ENCODE measurements around the gene ITPR2. TPM values are rescaled to one million over a fixed set of nuclear protein-coding genes. Genes with fewer than 3 reads are reported as not detected.

ITPR2 gene
- total and polyA plus RNA-seq, 4 donors = 1.5 to 84.8 (median 21.8) TPM

DNA sequence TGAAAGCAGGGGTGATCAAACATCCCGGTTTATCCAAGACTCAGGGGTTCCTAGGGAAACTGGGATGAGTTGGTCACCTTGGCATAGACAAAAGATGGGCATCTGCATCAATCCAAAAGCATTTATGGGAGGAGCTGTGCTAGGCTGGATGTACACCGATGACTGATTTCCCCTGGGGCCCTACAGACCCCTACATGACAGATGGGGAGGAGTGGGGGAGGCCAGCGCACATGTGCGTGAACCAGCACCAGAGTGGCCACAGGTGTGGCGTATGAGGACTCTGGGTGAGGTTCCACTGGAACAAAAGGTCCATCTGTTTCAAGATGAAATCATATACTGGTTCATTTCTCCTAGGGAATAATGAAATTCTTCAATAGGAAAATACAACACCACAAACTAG, 210.4 kb downstream of the ITPR2 start:
- DNase-seq (no peak), ATAC-seq (ENCODE audit: low FRiP score) (no peak)
- WGBS, 2 donors = 92 to 93% methylated on average over 5 of the region's 5 CpGs
- Histone ChIP-seq H3K4me3 (ENCODE audit: low read length in 2 of 2) (no peak overlapping the region), H3K27ac (ENCODE audit: low read depth in 1 of 2, low read length in 2 of 2) (no peak overlapping the region), H3K27me3 (ENCODE audit: control insufficient read depth in 1 of 2, insufficient read depth in 2 of 2, low read length in 1 of 2) (no peaks in the 10 kb centered on the region), H3K4me1 (ENCODE audit: control insufficient read depth in 1 of 2, insufficient read depth in 2 of 2, low read length in 2 of 2) (no peaks in the 10 kb centered on the region), H3K9me3 (ENCODE audit: control insufficient read depth, low read length) (no peaks in the 10 kb centered on the region), H3K36me3 (ENCODE audit: control insufficient read depth in 1 of 2, insufficient read depth in 2 of 2, low read length in 1 of 2) (peaks cover 0 to 5% of the 10 kb centered on the region in 2 donors)
- intact Hi-C loops (cut with DNase I) = loop anchor here in 1 of 2 donors (10.0 kb wide), 1 partner anchor 252 kb away; no protein-coding TSS in a partner anchor

DNA sequence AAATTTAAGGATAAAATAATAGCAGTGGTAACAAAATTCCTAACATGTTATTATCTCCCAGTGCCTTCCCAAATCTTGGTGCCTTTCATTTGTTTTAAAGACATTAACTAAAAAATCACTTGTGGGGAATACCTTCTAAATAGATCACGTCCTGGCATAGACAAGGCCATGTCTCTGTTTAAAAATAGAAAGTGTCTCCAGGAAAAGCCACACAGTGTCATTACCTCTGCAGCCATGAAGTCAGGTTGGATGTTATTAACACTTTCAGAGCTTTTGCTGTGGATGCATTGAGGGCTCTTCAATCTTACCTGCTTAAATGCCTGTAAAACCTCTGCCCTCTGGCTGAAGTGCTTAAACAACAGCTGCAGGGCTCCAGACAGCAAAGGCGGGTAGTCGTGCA, 211.1 kb downstream of the ITPR2 start:
- H3K27ac ChIP-seq (ENCODE audit: low read depth in 1 of 2, low read length in 2 of 2) = no peak overlapping the region
- DNase-seq = no peak
- 89 to 93% methylated on average over 3 of the region's 3 CpGs for WGBS, 2 donors
- intact Hi-C loops (cut with DNase I) = loop anchor here in 1 of 2 donors (10.0 kb wide), 1 partner anchor 253 kb away; no protein-coding TSS in a partner anchor
- ATAC-seq (ENCODE audit: low FRiP score) = no peak
- no peaks in the 10 kb centered on the region for H3K27me3 ChIP-seq (ENCODE audit: control insufficient read depth in 1 of 2, insufficient read depth in 2 of 2, low read length in 1 of 2)
- no peak overlapping the region for H3K4me3 ChIP-seq (ENCODE audit: low read length in 2 of 2)
- peaks cover 0 to 5% of the 10 kb centered on the region in 2 donors for H3K36me3 ChIP-seq (ENCODE audit: control insufficient read depth in 1 of 2, insufficient read depth in 2 of 2, low read length in 1 of 2)
- no peaks in the 10 kb centered on the region for H3K9me3 ChIP-seq (ENCODE audit: control insufficient read depth, low read length)
- H3K4me1 ChIP-seq (ENCODE audit: control insufficient read depth in 1 of 2, insufficient read depth in 2 of 2, low read length in 2 of 2) = no peaks in the 10 kb centered on the region

DNA sequence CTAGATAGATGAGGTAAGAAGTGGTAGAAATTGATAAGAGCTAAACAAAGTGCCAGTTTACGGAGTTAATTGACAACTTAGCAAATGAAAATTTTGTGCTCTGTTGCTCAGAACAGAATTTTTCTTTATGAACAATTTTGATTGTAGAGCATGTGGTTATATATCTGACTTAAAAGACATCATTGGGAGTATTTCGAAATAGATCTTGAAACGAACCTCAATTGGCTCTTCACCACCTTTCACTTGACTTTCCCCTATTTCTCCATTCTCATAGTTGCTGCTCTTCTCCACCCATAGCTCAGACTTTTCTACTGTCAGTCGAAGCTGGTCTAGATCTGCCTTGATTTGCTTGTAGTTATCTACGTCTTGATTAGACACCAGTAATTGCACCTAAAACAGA, 212.1 kb downstream of the ITPR2 start:
- no peak overlapping the region for H3K4me3 ChIP-seq (ENCODE audit: low read length in 2 of 2)
- no peaks in the 10 kb centered on the region for H3K9me3 ChIP-seq (ENCODE audit: control insufficient read depth, low read length)
- WGBS, 2 donors = 92 to 94% methylated on average over 5 of the region's 5 CpGs
- DNase-seq (no peak), ATAC-seq (ENCODE audit: low FRiP score) (no peak)
- no peak overlapping the region for H3K27ac ChIP-seq (ENCODE audit: low read depth in 1 of 2, low read length in 2 of 2)
- peaks cover 0 to 2% of the 10 kb centered on the region in 2 donors for H3K36me3 ChIP-seq (ENCODE audit: control insufficient read depth in 1 of 2, insufficient read depth in 2 of 2, low read length in 1 of 2)
- H3K27me3 ChIP-seq (ENCODE audit: control insufficient read depth in 1 of 2, insufficient read depth in 2 of 2, low read length in 1 of 2) = no peaks in the 10 kb centered on the region
- no peaks in the 10 kb centered on the region for H3K4me1 ChIP-seq (ENCODE audit: control insufficient read depth in 1 of 2, insufficient read depth in 2 of 2, low read length in 2 of 2)
- intact Hi-C loops (cut with DNase I) = loop anchor here in 1 of 2 donors (10.0 kb wide), 1 partner anchor 254 kb away; no protein-coding TSS in a partner anchor

DNA sequence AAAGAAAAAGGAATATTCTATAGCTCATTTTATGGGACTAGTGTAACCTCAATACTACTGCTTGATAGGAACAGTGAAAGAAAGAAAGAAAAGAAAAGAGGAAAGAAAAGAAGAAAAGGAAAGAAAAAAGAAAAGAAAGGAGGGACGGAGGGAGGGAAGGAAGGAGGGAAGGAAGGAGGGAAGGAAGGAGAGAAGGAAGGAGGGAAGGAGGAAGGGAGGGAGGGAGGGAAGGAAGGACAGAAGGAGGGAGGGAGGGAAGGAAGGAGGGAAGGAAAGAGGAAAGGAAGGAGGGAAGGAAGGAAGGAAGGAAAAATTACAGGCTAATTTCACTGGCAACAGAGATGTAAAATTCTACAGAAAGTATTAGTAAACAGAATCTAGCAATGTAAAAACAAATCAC, 215.5 kb downstream of the ITPR2 start:
- Histone ChIP-seq H3K4me3 (ENCODE audit: low read length in 2 of 2) (no peak overlapping the region), H3K9me3 (ENCODE audit: control insufficient read depth, low read length) (no peaks in the 10 kb centered on the region), H3K36me3 (ENCODE audit: control insufficient read depth in 1 of 2, insufficient read depth in 2 of 2, low read length in 1 of 2) (peaks cover 0 to 2% of the 10 kb centered on the region in 2 donors), H3K4me1 (ENCODE audit: control insufficient read depth in 1 of 2, insufficient read depth in 2 of 2, low read length in 2 of 2) (no peaks in the 10 kb centered on the region), H3K27me3 (ENCODE audit: control insufficient read depth in 1 of 2, insufficient read depth in 2 of 2, low read length in 1 of 2) (no peaks in the 10 kb centered on the region), H3K27ac (ENCODE audit: low read depth in 1 of 2, low read length in 2 of 2) (no peak overlapping the region)
- 92 to 97% methylated on average over 1 of the region's 1 CpG for WGBS, 2 donors
- ATAC-seq (ENCODE audit: low FRiP score) = no peak
- DNase-seq = no peak
- intact Hi-C loops (cut with DNase I) = no loop called here

DNA sequence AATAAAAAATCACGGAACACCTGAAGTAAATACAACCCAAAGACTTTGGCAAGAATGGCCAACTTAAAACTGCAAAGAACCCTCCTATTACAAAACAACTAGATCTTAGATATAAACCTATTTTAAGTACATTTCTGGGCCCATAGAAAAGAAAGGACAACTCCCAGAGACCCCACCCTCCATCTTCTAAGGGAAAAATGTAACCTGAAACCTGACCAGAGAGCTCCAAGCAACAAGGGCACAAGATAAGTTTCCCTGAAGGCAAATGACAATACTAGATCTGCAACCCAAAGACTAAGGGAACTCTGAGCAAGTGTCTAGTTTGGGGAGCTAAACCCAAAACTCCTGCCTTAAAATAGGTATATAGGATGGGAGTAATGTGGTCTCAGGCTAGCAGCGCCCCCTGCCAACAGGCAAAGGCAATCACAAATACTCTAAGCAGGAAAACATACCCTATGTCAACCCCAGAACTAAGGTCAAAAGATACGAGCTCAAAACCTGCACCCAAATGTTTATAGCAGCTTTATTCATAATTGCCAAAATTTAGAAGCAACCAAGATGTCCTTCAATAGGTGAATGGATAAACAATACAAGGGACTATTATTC, 218.9 kb downstream of the ITPR2 start:
- no peak for ATAC-seq (ENCODE audit: low FRiP score)
- no peak overlapping the region for H3K4me3 ChIP-seq (ENCODE audit: low read length in 2 of 2)
- H3K27ac ChIP-seq (ENCODE audit: low read depth in 1 of 2, low read length in 2 of 2) = no peak overlapping the region
- no peaks in the 10 kb centered on the region for H3K36me3 ChIP-seq (ENCODE audit: control insufficient read depth in 1 of 2, insufficient read depth in 2 of 2, low read length in 1 of 2)
- WGBS, 2 donors = 52 to 56% methylated on average over 3 of the region's 3 CpGs
- no peak for DNase-seq
- no peaks in the 10 kb centered on the region for H3K9me3 ChIP-seq (ENCODE audit: control insufficient read depth, low read length)
- H3K27me3 ChIP-seq (ENCODE audit: control insufficient read depth in 1 of 2, insufficient read depth in 2 of 2, low read length in 1 of 2) = no peaks in the 10 kb centered on the region
- intact Hi-C loops (cut with DNase I) = loop anchor here in 1 of 2 donors (5.0 kb wide), 1 partner anchor 497 kb away; no protein-coding TSS in a partner anchor
- no peaks in the 10 kb centered on the region for H3K4me1 ChIP-seq (ENCODE audit: control insufficient read depth in 1 of 2, insufficient read depth in 2 of 2, low read length in 2 of 2)

DNA sequence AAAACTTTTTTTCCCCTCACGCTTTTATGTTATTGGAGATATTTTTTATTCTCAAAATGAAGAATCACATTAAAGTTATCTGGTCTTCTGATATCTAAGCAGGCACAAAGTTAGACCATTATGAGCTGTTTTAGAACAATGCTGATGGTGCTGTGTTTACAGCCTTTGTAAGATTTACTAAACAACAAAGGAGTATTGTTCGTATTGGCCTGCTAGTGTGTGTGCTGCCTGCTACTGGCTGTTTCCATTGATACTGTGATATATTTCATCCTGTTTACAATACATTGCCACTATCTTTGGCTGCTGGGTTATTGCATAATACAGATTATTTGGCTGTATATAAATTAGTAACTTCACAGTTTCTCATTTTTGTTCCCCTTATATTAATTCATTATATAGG, 220.8 kb downstream of the ITPR2 start:
- Histone ChIP-seq H3K4me1 (ENCODE audit: control insufficient read depth in 1 of 2, insufficient read depth in 2 of 2, low read length in 2 of 2) (no peaks in the 10 kb centered on the region), H3K27me3 (ENCODE audit: control insufficient read depth in 1 of 2, insufficient read depth in 2 of 2, low read length in 1 of 2) (no peaks in the 10 kb centered on the region), H3K27ac (ENCODE audit: low read depth in 1 of 2, low read length in 2 of 2) (no peak overlapping the region), H3K9me3 (ENCODE audit: control insufficient read depth, low read length) (no peaks in the 10 kb centered on the region), H3K4me3 (ENCODE audit: low read length in 2 of 2) (no peak overlapping the region), H3K36me3 (ENCODE audit: control insufficient read depth in 1 of 2, insufficient read depth in 2 of 2, low read length in 1 of 2) (no peaks in the 10 kb centered on the region)
- ATAC-seq (ENCODE audit: low FRiP score) = no peak
- WGBS, 2 donors = 72 to 96% methylated on average over 2 of the region's 2 CpGs
- DNase-seq = no peak
- intact Hi-C loops (cut with DNase I) = loop anchor here in 1 of 2 donors (5.0 kb wide), 1 partner anchor 495 kb away; no protein-coding TSS in a partner anchor

DNA sequence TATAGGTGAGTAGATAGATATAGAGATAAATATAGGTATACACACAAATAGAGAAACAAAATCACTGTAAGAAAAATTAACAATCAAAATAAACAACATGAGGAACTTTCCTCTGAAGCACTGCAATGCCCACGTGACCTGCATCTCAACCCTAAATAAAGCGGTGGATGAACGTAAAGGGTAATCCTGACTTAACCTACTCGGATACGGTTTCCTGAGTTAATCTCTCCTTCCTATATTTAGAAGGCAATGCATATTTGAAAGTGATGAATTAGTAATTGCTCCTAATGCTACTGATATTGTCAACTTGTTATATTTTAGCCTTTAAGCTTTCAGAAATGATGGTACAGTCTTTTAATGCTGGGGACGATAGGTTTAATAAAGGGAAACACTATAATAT, 221.4 kb downstream of the ITPR2 start:
- DNase-seq (no peak), ATAC-seq (ENCODE audit: low FRiP score) (no peak)
- Histone ChIP-seq H3K4me1 (ENCODE audit: control insufficient read depth in 1 of 2, insufficient read depth in 2 of 2, low read length in 2 of 2) (no peaks in the 10 kb centered on the region), H3K27me3 (ENCODE audit: control insufficient read depth in 1 of 2, insufficient read depth in 2 of 2, low read length in 1 of 2) (no peaks in the 10 kb centered on the region), H3K4me3 (ENCODE audit: low read length in 2 of 2) (no peak overlapping the region), H3K27ac (ENCODE audit: low read depth in 1 of 2, low read length in 2 of 2) (no peak overlapping the region), H3K9me3 (ENCODE audit: control insufficient read depth, low read length) (no peaks in the 10 kb centered on the region), H3K36me3 (ENCODE audit: control insufficient read depth in 1 of 2, insufficient read depth in 2 of 2, low read length in 1 of 2) (no peaks in the 10 kb centered on the region)
- 87 to 90% methylated on average over 6 of the region's 6 CpGs for WGBS, 2 donors
- intact Hi-C loops (cut with DNase I) = loop anchor here in 1 of 2 donors (5.0 kb wide), 1 partner anchor 494 kb away; no protein-coding TSS in a partner anchor

DNA sequence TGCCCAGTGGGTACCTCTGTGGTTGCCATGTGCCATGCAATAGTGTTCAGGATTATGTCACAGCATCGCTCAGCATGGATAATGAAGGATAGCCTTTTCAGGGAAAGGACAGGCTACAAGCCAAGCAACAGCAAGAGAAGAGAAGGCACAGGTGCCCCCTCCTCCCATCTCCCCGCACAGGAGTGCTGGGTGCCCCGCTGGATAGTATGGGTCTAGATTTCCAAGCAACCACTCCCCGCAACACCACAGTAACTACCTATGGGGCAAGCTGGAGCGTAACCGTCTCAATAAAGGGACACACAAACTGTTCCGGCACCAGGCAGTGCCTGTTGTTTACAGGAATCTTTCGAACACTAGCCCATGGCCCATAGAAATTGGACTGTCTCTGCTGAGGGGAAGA, 222.2 kb downstream of the ITPR2 start:
- DNase-seq = no peak
- WGBS, 2 donors = 96 to 99% methylated on average over 8 of the region's 8 CpGs
- no peaks in the 10 kb centered on the region for H3K36me3 ChIP-seq (ENCODE audit: control insufficient read depth in 1 of 2, insufficient read depth in 2 of 2, low read length in 1 of 2)
- H3K4me1 ChIP-seq (ENCODE audit: control insufficient read depth in 1 of 2, insufficient read depth in 2 of 2, low read length in 2 of 2) = no peaks in the 10 kb centered on the region
- no peaks in the 10 kb centered on the region for H3K27me3 ChIP-seq (ENCODE audit: control insufficient read depth in 1 of 2, insufficient read depth in 2 of 2, low read length in 1 of 2)
- ATAC-seq (ENCODE audit: low FRiP score) = no peak
- H3K9me3 ChIP-seq (ENCODE audit: control insufficient read depth, low read length) = no peaks in the 10 kb centered on the region
- H3K4me3 ChIP-seq (ENCODE audit: low read length in 2 of 2) = no peak overlapping the region
- intact Hi-C loops (cut with DNase I) = loop anchor here in 1 of 2 donors (5.0 kb wide), 1 partner anchor 493 kb away; no protein-coding TSS in a partner anchor
- H3K27ac ChIP-seq (ENCODE audit: low read depth in 1 of 2, low read length in 2 of 2) = no peak overlapping the region

DNA sequence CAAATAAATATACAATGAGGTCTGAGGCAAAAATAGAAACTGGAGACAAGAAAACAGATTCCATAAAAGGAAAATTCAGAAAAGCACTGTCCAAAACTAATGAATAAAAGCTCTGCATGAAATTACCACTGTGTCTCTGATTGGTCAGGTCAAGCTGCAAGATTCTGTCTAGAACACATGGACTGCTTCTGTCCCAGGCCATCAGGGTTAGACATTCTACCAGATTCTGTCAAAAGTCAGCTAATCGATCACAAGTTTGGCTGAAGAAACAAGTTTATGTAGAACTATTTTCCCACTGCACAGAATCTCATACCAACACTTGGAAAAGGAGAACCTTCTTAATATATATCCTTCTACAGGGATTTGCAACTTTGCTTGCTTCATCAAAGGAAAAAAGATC, 223.0 kb downstream of the ITPR2 start:
- Histone ChIP-seq H3K9me3 (ENCODE audit: control insufficient read depth, low read length) (no peaks in the 10 kb centered on the region), H3K4me1 (ENCODE audit: control insufficient read depth in 1 of 2, insufficient read depth in 2 of 2, low read length in 2 of 2) (no peaks in the 10 kb centered on the region), H3K36me3 (ENCODE audit: control insufficient read depth in 1 of 2, insufficient read depth in 2 of 2, low read length in 1 of 2) (no peaks in the 10 kb centered on the region), H3K4me3 (ENCODE audit: low read length in 2 of 2) (no peak overlapping the region), H3K27me3 (ENCODE audit: control insufficient read depth in 1 of 2, insufficient read depth in 2 of 2, low read length in 1 of 2) (no peaks in the 10 kb centered on the region), H3K27ac (ENCODE audit: low read depth in 1 of 2, low read length in 2 of 2) (no peak overlapping the region)
- intact Hi-C loops (cut with DNase I) = loop anchor here in 1 of 2 donors (5.0 kb wide), 1 partner anchor 493 kb away; no protein-coding TSS in a partner anchor
- WGBS, 2 donors = 51 to 55% methylated on average over 1 of the region's 1 CpG
- DNase-seq (no peak), ATAC-seq (ENCODE audit: low FRiP score) (no peak)

Measured in aorta (tissue), 5 donors.